Measurements from ENCODE around the gene EYS. TPM values are rescaled to one million over a fixed set of nuclear protein-coding genes. Genes with fewer than 3 reads are reported as not detected.
"Not testable (repeated sequence)": the region's sequence is repeated elsewhere in the genome, so short reads cannot be mapped to it uniquely, and the experiment has no call there.

Gene EYS
- total RNA-seq, 1 donor from 2014 or later: not detected

DNA sequence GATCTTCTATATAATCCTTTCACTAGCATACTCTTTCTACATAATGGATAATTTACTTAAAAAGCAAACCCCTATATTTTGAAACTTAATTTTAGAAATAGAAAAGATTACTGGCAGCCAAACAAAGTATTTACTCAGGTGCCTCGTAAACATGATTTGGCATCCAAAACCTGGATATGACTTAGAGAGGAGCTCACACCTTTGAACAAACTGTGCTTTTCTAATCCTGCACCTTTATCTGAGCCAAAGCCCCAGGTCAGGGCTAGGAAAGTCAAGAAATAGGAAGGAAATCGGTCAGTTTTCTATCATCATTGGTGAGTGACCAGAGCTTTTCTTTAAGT lies 1900.5 kb downstream of the EYS start:
- no peaks in the 10 kb centered on the region for H3K4me1 Mint-ChIP-seq
- H3K4me3 Mint-ChIP-seq: no peak overlapping the region
- no peak for DNase-seq
- H3K27ac Mint-ChIP-seq: no peak overlapping the region
- H3K36me3 Mint-ChIP-seq (ENCODE audit: low read depth): no peaks in the 10 kb centered on the region
- intact Hi-C loops (cut with micrococcal nuclease): no loop called here
- H3K9me3 Mint-ChIP-seq: no peaks in the 10 kb centered on the region
- H3K27me3 Mint-ChIP-seq: no peaks in the 10 kb centered on the region

DNA sequence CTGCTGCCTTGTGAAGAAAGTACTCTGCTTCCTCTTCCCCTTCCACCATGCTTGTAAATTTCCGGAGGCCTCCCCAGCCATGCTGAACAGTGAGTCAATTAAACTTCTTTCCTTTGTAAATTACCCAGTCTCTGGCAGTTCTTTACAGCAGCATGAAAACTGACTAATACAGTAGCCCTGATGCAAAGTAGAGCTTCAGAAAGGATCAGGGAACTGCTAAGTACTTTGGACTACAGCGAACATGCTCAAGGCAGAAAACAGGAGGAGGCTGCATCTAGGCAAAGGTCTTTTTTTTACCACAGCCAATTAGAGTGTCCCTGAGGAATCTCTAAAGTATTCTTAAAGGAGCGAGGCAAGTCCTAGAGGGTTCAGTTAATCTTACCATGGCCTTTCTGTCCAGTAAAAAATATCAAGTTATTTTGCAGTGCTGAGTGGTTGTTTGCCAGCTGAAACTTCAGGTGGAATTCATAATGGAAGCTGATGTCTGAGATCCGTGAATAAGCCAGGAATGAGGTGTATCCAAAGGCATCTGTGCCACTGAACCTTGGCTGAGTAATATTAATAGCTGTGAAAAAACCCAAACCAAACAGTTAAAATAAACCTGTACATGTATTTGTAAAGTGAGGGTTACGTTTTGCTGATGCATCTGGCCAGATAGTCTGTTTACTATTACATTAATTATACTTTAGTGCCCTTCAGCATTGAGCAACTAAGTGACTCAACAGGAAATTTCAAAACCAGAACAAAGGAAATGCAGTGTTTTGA lies 1901.0 kb downstream of the EYS start:
- H3K36me3 Mint-ChIP-seq (ENCODE audit: low read depth): no peaks in the 10 kb centered on the region
- no peak overlapping the region for H3K27ac Mint-ChIP-seq
- H3K4me1 Mint-ChIP-seq: no peaks in the 10 kb centered on the region
- no peak overlapping the region for H3K4me3 Mint-ChIP-seq
- intact Hi-C loops (cut with micrococcal nuclease): no loop called here
- DNase-seq: no peak
- no peaks in the 10 kb centered on the region for H3K9me3 Mint-ChIP-seq
- H3K27me3 Mint-ChIP-seq: no peaks in the 10 kb centered on the region

DNA sequence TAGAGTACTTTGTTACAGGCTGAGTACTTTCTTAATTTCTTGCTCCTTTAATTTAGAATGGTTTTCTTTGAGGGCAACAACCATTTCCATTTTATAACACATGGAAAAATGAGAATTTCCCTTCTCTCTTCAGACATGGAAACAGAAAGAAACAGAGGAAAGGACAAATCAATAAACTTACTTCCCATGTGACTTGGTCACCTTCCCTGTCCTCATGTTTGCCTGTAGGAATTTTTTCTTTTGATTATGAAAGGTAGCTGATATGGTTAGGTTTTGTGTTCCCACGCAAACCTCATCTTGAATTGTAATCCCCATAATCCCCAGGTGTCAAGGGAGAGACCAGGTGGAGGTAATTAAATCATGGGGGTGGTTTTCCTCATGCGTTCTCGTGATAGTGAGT lies 1901.7 kb downstream of the EYS start:
- intact Hi-C loops (cut with micrococcal nuclease): no loop called here
- Mint-ChIP-seq H3K9me3 (no peaks in the 10 kb centered on the region), H3K27me3 (no peaks in the 10 kb centered on the region), H3K4me1 (no peaks in the 10 kb centered on the region), H3K36me3 (ENCODE audit: low read depth) (no peaks in the 10 kb centered on the region), H3K27ac (no peak overlapping the region), H3K4me3 (no peak overlapping the region)
- no peak for DNase-seq

DNA sequence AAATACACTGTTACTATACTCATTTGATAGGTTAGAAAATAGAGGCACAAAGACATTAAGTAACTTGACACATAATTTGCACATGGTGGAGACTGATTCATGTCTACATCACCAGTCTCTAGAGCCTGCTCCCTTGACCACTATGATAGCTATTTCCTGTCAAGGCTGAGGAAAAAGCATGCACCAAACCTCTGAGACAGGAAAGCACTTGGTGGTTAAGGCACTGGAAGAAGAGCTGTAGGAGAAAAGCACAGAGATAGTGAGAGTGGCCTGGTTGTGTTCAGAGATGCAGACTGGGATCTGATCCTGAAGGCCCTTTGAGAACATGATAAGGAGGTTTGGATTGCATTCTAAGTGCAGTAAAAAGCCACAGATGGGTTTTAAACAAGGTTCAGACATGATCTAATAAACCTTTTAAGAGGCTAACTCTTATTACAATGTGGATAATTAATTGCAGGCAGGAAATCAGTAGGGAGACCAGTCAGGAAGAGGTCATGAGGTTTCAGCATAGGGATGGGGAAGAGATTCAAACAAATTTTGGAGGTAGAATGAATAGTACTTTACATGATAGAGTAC lies 1902.6 kb downstream of the EYS start:
- Mint-ChIP-seq H3K36me3 (ENCODE audit: low read depth) (no peaks in the 10 kb centered on the region), H3K27ac (no peak overlapping the region), H3K4me3 (no peak overlapping the region), H3K27me3 (no peaks in the 10 kb centered on the region), H3K9me3 (no peaks in the 10 kb centered on the region), H3K4me1 (no peaks in the 10 kb centered on the region)
- no peak for DNase-seq
- intact Hi-C loops (cut with micrococcal nuclease): no loop called here

DNA sequence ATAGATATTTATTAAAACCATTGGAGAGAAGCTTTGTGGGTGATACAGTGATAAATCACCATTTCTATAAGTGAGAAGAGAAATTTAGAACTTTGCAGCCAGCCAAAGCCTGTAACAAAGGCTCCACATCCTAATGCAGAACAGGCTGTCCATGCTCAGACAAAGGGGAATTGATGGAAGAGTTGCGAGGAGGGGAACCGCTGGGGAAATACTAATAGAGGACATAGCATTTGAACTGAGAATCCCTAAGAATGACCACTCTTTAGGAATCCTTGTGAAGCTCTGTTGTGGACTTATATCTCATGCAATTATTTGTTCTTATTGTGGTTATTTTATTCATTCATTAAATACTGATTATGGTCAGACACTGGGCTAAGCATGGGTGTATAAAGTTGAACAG lies 1903.7 kb downstream of the EYS start:
- DNase-seq: no peak
- intact Hi-C loops (cut with micrococcal nuclease): no loop called here
- no peak overlapping the region for H3K27ac Mint-ChIP-seq
- H3K9me3 Mint-ChIP-seq: no peaks in the 10 kb centered on the region
- H3K4me3 Mint-ChIP-seq: no peak overlapping the region
- H3K4me1 Mint-ChIP-seq: no peaks in the 10 kb centered on the region
- no peaks in the 10 kb centered on the region for H3K36me3 Mint-ChIP-seq (ENCODE audit: low read depth)
- no peaks in the 10 kb centered on the region for H3K27me3 Mint-ChIP-seq

DNA sequence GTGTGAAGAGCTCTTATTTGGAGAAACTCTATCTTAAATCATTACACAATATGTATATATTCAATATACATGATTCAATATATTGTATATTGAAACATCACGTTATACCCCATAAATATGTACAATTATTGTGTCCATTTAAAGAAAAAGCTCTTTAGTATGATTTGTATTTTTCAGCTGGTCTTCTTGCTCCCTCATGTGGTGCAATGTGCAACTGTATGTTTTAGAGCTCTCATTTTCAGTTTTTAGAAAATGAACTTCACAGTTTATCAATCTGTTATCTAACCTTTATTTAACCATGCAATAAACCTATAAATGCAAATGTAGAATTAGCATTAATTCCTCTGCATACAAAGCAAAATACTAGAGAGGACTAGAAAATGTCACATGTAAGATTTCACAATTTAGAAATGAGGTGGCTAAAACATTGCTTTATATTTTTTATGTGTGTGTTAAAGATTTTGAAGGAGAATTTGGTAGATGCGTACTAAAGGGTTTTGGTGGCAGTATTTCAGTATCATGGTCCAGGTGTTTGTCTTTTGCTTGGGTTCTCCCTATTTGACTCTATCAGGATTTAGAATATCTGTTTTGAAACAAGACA lies 1904.3 kb downstream of the EYS start:
- Mint-ChIP-seq H3K36me3 (ENCODE audit: low read depth) (no peaks in the 10 kb centered on the region), H3K27ac (no peak overlapping the region), H3K4me1 (no peaks in the 10 kb centered on the region), H3K9me3 (no peaks in the 10 kb centered on the region), H3K4me3 (no peak overlapping the region), H3K27me3 (no peaks in the 10 kb centered on the region)
- DNase-seq: no peak
- intact Hi-C loops (cut with micrococcal nuclease): no loop called here

DNA sequence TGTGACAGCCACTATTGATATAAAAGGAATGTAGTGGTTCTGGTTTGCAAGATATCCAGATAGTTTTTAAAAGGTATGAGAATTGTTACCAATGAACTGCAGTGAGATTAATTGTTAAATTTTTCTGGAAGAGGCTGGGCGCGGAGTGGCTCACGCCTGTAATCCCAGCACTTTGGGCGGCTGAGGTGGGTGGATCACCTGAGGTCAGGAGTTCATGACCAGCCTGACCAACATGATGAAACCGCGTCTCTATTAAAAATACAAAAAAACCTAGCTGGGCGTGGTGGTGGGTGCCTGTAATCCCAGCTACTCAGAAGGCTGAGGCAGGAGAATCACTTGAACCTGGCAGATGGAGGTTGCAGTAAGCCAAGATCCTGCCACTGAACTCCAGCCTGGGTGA lies 1906.6 kb downstream of the EYS start:
- H3K9me3 Mint-ChIP-seq; H3K27ac Mint-ChIP-seq; H3K4me1 Mint-ChIP-seq; H3K4me3 Mint-ChIP-seq; intact Hi-C loops (cut with micrococcal nuclease); H3K27me3 Mint-ChIP-seq; DNase-seq; H3K36me3 Mint-ChIP-seq (ENCODE audit: low read depth): not testable (repeated sequence)

DNA sequence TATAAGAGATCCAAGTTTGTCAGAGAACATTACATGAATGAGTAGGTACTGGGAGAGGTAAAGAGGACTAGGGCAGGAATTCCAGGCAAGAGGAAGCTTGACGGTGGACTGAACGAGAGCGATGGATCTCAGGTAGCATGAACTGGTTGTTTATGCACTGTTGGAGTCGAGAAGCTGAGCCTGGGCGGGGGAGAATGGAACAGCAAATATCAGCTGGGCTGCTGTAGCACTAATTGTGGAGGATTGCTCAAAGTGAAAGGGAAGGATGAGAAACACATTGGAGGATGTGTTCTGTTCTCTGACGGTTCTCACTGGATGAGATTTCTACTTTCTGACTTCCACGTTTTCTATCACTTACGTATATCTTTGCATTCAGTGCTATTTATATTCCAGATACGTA lies 1907.2 kb downstream of the EYS start:
- Mint-ChIP-seq H3K9me3 (no peaks in the 10 kb centered on the region), H3K4me1 (no peaks in the 10 kb centered on the region), H3K36me3 (ENCODE audit: low read depth) (no peaks in the 10 kb centered on the region), H3K27me3 (no peaks in the 10 kb centered on the region), H3K27ac (no peak overlapping the region), H3K4me3 (no peak overlapping the region)
- intact Hi-C loops (cut with micrococcal nuclease): no loop called here
- DNase-seq: no peak

DNA sequence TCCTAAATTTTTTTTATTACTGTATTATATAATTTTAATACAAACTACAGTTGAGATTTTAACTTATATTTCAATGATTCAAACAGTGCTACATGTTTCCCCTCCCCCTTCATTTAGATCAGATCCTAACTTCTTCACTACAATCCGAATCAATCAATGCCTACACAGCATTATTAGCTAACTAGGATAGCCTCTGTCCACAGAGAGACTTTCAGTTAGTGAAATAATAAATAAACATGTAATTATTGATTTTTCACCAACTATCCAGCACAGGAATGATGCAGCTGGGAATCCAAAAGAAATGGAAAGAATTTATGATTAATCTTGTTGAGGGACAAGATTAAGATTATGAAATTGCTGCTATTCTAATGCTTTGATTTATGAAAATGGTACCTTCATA lies 1907.7 kb downstream of the EYS start:
- intact Hi-C loops (cut with micrococcal nuclease): no loop called here
- Mint-ChIP-seq H3K4me3 (no peak overlapping the region), H3K4me1 (no peaks in the 10 kb centered on the region), H3K9me3 (no peaks in the 10 kb centered on the region), H3K27me3 (no peaks in the 10 kb centered on the region), H3K36me3 (ENCODE audit: low read depth) (no peaks in the 10 kb centered on the region), H3K27ac (no peak overlapping the region)
- DNase-seq: no peak

DNA sequence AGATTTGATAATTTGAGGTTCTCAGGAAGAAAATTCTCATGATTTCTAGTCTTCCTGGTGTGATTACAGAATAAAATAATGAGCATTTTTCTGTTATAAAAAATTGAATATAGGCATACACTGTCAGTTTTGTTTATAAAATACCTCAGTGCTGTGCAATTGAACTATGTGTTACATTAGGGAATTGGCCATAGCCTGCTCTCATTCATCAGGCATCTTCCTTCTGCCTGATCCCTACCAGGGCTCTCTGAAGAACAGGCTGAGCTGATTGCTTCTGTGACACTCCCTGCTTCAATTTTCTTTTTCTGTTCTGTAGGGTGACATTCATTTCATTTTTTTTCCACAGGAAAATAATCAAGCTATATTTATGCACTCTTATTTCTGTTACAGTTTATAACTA lies 1908.6 kb downstream of the EYS start:
- Mint-ChIP-seq H3K27me3 (no peaks in the 10 kb centered on the region), H3K4me3 (no peak overlapping the region), H3K9me3 (no peaks in the 10 kb centered on the region), H3K4me1 (no peaks in the 10 kb centered on the region), H3K27ac (no peak overlapping the region), H3K36me3 (ENCODE audit: low read depth) (no peaks in the 10 kb centered on the region)
- DNase-seq: no peak
- intact Hi-C loops (cut with micrococcal nuclease): no loop called here

DNA sequence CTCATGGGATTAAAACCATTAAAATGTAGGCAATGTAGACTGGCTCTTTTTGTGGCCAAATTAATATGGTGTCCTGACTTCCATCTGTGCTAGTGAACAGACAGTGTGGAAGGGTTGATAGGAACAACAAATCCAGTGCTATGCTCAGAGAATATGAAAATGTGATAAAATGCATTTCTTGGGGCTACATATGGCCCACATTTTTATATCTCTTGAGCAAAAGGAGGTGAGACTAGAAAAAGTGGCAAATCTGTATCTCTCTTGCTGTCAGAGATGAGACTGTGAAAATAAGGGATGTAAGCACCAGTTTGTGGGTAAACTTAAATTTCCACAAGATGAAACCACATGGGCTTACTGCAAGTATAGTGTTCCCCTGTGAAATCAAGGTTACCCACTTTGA lies 1909.3 kb downstream of the EYS start:
- H3K27ac Mint-ChIP-seq: no peak overlapping the region
- DNase-seq: no peak
- no peaks in the 10 kb centered on the region for H3K36me3 Mint-ChIP-seq (ENCODE audit: low read depth)
- H3K4me1 Mint-ChIP-seq: no peaks in the 10 kb centered on the region
- no peaks in the 10 kb centered on the region for H3K27me3 Mint-ChIP-seq
- no peak overlapping the region for H3K4me3 Mint-ChIP-seq
- H3K9me3 Mint-ChIP-seq: no peaks in the 10 kb centered on the region
- intact Hi-C loops (cut with micrococcal nuclease): no loop called here

DNA sequence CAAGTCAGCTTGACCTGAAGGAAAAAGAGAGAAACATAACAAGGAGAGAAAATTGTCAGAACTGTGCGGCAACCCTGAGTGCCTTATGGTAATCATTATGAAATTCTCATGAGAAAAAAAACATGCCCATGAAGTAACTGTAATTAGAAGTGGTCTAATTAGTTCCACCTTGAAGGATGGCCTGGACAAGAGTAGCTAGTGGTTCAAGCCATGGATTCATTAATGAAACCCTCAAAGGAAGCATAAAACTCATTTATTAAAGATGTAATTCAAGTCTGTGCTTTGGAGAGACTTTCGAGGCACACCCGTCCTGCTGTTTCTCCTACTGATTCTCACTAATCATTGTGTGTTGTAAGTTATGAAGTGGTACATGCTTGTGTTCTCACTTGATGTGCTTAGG lies 1911.2 kb downstream of the EYS start:
- H3K27ac Mint-ChIP-seq: no peak overlapping the region
- intact Hi-C loops (cut with micrococcal nuclease): no loop called here
- H3K27me3 Mint-ChIP-seq: no peaks in the 10 kb centered on the region
- no peaks in the 10 kb centered on the region for H3K4me1 Mint-ChIP-seq
- no peak for DNase-seq
- H3K9me3 Mint-ChIP-seq: no peaks in the 10 kb centered on the region
- no peaks in the 10 kb centered on the region for H3K36me3 Mint-ChIP-seq (ENCODE audit: low read depth)
- H3K4me3 Mint-ChIP-seq: no peak overlapping the region

DNA sequence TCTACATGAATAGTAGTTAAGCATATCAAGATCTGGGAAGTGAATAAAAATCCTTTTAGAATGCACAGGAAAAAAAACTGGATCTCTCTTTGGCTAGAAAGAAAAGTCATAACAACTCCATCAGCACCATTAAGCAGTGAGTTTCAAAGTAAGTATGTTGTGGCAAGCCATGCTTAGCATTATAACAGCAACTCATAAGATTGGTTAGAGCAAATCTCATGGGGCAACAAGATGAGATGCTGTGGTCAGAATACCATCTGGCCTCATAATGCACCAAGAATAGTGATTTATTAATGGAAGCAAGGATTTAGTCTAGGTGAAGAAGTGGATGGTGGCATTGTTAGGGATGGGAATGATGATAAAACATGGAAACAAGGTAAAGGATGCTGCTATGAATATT lies 1912.0 kb downstream of the EYS start:
- no peaks in the 10 kb centered on the region for H3K27me3 Mint-ChIP-seq
- no peak for DNase-seq
- H3K4me1 Mint-ChIP-seq: no peaks in the 10 kb centered on the region
- no peak overlapping the region for H3K4me3 Mint-ChIP-seq
- H3K27ac Mint-ChIP-seq: no peak overlapping the region
- no peaks in the 10 kb centered on the region for H3K36me3 Mint-ChIP-seq (ENCODE audit: low read depth)
- H3K9me3 Mint-ChIP-seq: no peaks in the 10 kb centered on the region
- intact Hi-C loops (cut with micrococcal nuclease): no loop called here

DNA sequence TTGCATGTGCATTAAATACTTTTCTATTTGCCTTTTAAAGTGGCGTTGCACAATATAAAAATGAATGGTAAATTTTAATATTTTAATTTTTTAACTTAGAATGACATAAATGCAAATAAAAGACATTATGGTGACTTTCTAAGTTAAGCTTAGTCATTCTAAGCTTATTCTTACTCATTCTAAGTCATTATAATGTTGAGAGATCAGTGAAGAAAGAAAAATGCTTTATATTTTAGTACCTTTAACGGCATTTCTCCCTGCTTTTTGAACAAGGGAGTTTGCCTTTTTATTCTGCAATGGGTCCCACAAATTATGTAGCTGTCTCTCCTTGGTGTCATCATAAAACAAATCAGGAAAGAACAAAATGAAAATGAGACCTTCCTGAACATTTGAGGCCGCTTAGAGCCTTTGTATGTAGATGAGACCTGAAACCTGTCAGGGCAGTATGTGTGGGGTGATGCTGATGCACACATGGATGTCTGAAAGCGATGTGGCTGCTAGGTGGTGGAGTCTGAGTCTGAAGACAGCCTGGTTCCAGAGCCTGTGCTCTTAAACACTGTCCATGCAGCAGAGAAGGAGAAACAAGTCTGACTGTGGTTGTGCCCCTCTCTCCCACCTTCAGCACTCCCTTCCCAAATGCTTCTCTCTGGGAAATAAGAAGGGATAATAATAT lies 1913.4 kb downstream of the EYS start:
- H3K27ac Mint-ChIP-seq: no peak overlapping the region
- no peaks in the 10 kb centered on the region for H3K36me3 Mint-ChIP-seq (ENCODE audit: low read depth)
- no peak overlapping the region for H3K4me3 Mint-ChIP-seq
- intact Hi-C loops (cut with micrococcal nuclease): no loop called here
- no peaks in the 10 kb centered on the region for H3K9me3 Mint-ChIP-seq
- no peaks in the 10 kb centered on the region for H3K4me1 Mint-ChIP-seq
- DNase-seq: no peak
- H3K27me3 Mint-ChIP-seq: no peaks in the 10 kb centered on the region
